HepG2 (cell line): Measurements from ENCODE around the gene KATNB1. TPM values are rescaled to one million over a fixed set of nuclear protein-coding genes. Genes with fewer than 3 reads are reported as not detected.

Experiments
- ATAC-seq: fragments of 200-7000 bp; cut with Tn5 transposase; 3 replicates; pipeline ENCODE4 v1.9.1; 2020; ENCODE audit warnings: mild to moderate bottlenecking, moderate library complexity
- BruUV-seq: library from RNA; stranded (reverse); fragments of 400-500 nt; replicated peaks from 2 replicates; lab custom pipeline; 2021; lab: Mats Ljungman, UMichigan
- CTCF ChIA-PET: fragments of 300-600 bp; formaldehyde crosslinking; extraction: SDS; loops from one replicate; lab custom pipeline; 2021; ENCODE audit warnings: low total read pairs, inconsistent platforms, low intra/inter-chr PET ratio; lab: Yijun Ruan, JAX
- POLR2A ChIA-PET: fragments of 350-600 bp; sonication (Branson Sonifier 250); formaldehyde crosslinking; loops from one replicate; lab custom pipeline; 2020; ENCODE audit warnings: antibody characterized with exemption, inconsistent platforms; lab: Yijun Ruan, JAX
- DNase-seq: peaks from one replicate; pipeline ENCODE4 v3.0.0-alpha.2; 2015; ENCODE audit warnings: low spot score
- FAIRE-seq: peaks from 3 replicates; lab custom pipeline; 2011; peaks lifted over from hg19 to GRCh38; lab: Jason Lieb, UNC
- H2AFZ ChIP-seq: one replicate; pipeline ENCODE4 v1.6.1; 2011; ENCODE audit warnings: low read length, inconsistent platforms
- H3K27ac ChIP-seq: fragments of 300-600 bp; 3 replicates; pipeline ENCODE4 v1.8.0; 2011; ENCODE audit warnings: mixed run types, mild to moderate bottlenecking, mixed read lengths, low read length, inconsistent platforms; ENCODE audit not compliant: insufficient read depth; ENCODE audit errors: extremely low read length
- H3K27me3 ChIP-seq, 2 experiments: fragments of 200-600 bp in 1 of 2; 2 replicates in 1 of 2; 3 replicates in 1 of 2; pipeline versions ENCODE4 v1.6.0 to v1.8.0; 2011; ENCODE audit warnings: low read length in 2 of 2, mild to moderate bottlenecking in 2 of 2, moderate library complexity in 2 of 2, inconsistent platforms in 1 of 2; ENCODE audit not compliant: insufficient read depth in 2 of 2, control insufficient read depth in 1 of 2
- H3K36me3 ChIP-seq, 2 experiments: fragments of 200-600 bp in 1 of 2; replicated peaks in 1 of 2; 2 replicates in 1 of 2; 3 replicates in 1 of 2; pipeline versions ENCODE4 v1.5.1 to v1.8.0; 2011; ENCODE audit warnings: low read length in 2 of 2, inconsistent platforms in 1 of 2; ENCODE audit not compliant: insufficient read depth in 2 of 2, control insufficient read depth in 1 of 2
- H3K4me1 ChIP-seq: 2 replicates; pipeline ENCODE4 v1.5.1; 2012; ENCODE audit warnings: low read length, inconsistent platforms; ENCODE audit not compliant: insufficient read depth
- H3K4me2 ChIP-seq: 2 replicates; pipeline ENCODE4 v1.6.0; 2011; ENCODE audit warnings: low read depth, low read length, inconsistent platforms
- H3K4me3 ChIP-seq, 3 experiments: fragments of 200-600 bp in 1 of 3; sonication (generic), shearing (Covaris generic) in 1 of 3; replicated peaks in 1 of 3; 2 replicates each; pipeline ENCODE4 v1.5.1; 2011 to 2016; ENCODE audit warnings: low read length in 3 of 3, inconsistent platforms in 2 of 3, low read depth in 2 of 3, mild to moderate bottlenecking in 2 of 3, control low read depth in 1 of 3, mixed read lengths in 1 of 3; ENCODE audit not compliant: insufficient read depth in 1 of 3
- H3K79me2 ChIP-seq: one replicate; pipeline ENCODE4 v1.6.1; 2011; ENCODE audit warnings: low read length, inconsistent platforms; ENCODE audit not compliant: insufficient read depth
- H3K9ac ChIP-seq: 2 replicates; pipeline ENCODE4 v1.6.0; 2011; ENCODE audit warnings: mild to moderate bottlenecking, low read depth, low read length, inconsistent platforms; ENCODE audit not compliant: insufficient read depth
- H3K9me3 ChIP-seq: 2 replicates; pipeline ENCODE4 v1.5.1; 2012; ENCODE audit warnings: mild to moderate bottlenecking, low read length
- H4K20me1 ChIP-seq: 2 replicates; pipeline ENCODE4 v1.6.0; 2011; ENCODE audit warnings: inconsistent platforms, mild to moderate bottlenecking, low read length, moderate library complexity; ENCODE audit not compliant: insufficient read depth
- ZC3H4 ChIP-seq: sonication (generic); formaldehyde crosslinking; IDR thresholded peaks from 2 replicates; pipeline ENCODE4 v1.4.0; 2020; ENCODE audit warnings: missing genetic modification reagents, borderline replicate concordance
- ZNF816 ChIP-seq: sonication (generic); formaldehyde crosslinking; IDR thresholded peaks from 2 replicates; pipeline ENCODE4 v1.8.0; 2022; ENCODE audit warnings: missing genetic modification reagents, mild to moderate bottlenecking, borderline replicate concordance
- WGBS: methylation state at CpG from one replicate; pipeline ENCODE4 v1.1.6; 2017; ENCODE audit warnings: low lambda C conversion rate; 5-methylcytosine and 5-hydroxymethylcytosine counted together
- in situ Hi-C: cut with HindIII; loops from 2 replicates; pipeline ENCODE4 v1.10.0; 2017; ENCODE audit warnings: low pct_unique_long_range_greater_than_20kb; ENCODE audit not compliant: extremely low pct_ligation_motif_present
- intact Hi-C: fragments of 100-400 bp; cut with micrococcal nuclease; formaldehyde crosslinking; loops from one replicate; pipeline ENCODE4 v1.10.0; 2022; ENCODE audit not compliant: unreplicated experiment
- polyA plus RNA-seq, 8 experiments: library from polyadenylated mRNA; depleted of rRNA in 3 of 8; stranded (reverse) in 7 of 8; unstranded in 1 of 8; fragments of >200 nt; fragmentation: Illumina TruSeq in 4 of 8; extraction: Trizol in 4 of 8; gene quantifications; 2 replicates each; pipeline versions ENCODE4 v1.2.1 to v1.2.3, GENCODE V29; 2011 to 2016; ENCODE audit warnings: low read depth in 4 of 8, missing spikeins in 1 of 8, mixed read lengths in 1 of 8; ENCODE audit not compliant: insufficient read depth in 1 of 8
- total RNA-seq, 5 experiments: library from RNA; depleted of rRNA; stranded (reverse); fragments of >200 nt; fragmentation: Illumina TruSeq; extraction: Trizol; gene quantifications; 2 replicates each; pipeline ENCODE4 v1.2.3, GENCODE V29; 2016; ENCODE audit warnings: low read depth in 1 of 5
- TF ChIP-seq, protein P1 (sequence below): sonication (generic); formaldehyde crosslinking; IDR thresholded peaks from 2 replicates; pipeline ENCODE4 v1.4.0; 2020; ENCODE audit warnings: mild to moderate bottlenecking, missing genetic modification reagents
- TF ChIP-seq, protein P2 (sequence below): sonication (generic); formaldehyde crosslinking; IDR thresholded peaks from 2 replicates; pipeline ENCODE4 v1.4.0; 2020; ENCODE audit warnings: mild to moderate bottlenecking, missing genetic modification reagents, borderline replicate concordance
- TF ChIP-seq, protein P3 (sequence below): IDR thresholded peaks from 2 replicates; pipeline ENCODE4 v1.6.1; 2016

The KATNB1 gene
- total and polyA plus RNA-seq, 2 of the 13 experiments (the other 11 are each of a cell fraction or from before 2014, with no cell fraction given), result 31.5 to 43.5 TPM

DNA sequence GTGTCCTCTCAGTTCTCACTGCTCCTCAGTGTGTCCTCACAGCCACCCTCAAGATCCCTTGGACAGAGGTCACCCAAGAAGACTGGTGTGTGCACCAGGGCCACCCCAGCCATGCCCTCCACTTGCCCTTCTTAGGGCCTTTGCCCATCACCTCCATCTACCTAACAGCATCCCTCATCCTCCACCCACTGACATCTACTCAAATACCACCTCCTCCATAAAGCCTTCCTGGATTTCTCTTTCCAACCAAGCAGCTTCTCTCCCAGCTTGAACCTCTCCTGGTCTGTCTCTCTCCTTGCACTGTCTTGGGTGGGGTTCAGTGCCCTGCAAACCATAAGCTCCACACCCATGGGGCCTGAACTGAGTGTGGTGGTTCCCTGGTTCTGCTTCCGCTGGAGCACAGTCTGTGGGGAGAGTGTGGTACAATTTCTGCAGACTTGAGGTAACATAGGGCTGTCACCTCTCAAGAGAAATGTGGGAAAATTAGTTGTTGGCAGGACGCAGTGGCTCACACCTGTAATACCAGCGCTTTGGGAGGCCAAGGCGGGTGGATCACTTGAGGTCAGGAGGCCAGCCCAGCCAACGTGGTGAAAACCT lies 14.4 kb downstream of the KATNB1 start:
- Histone ChIP-seq H3K9me3 (no peaks in the 10 kb centered on the region), H3K79me2 (no peaks in the 10 kb centered on the region), H2AFZ (no peak overlapping the region), H3K4me1 (no peaks in the 10 kb centered on the region), H3K36me3 (peaks cover 15 to 17% of the 10 kb centered on the region in 2 experiments; a peak in 3 of 5 replicates), H3K4me3 (no peak overlapping the region), H3K9ac (no peak overlapping the region), H4K20me1 (no peaks in the 10 kb centered on the region), H3K4me2 (no peak overlapping the region)
- in situ Hi-C loops, result no loop called here
- 89% methylated on average over 5 of the region's 5 CpGs for WGBS
- ChIA-PET CTCF (no interaction called here), POLR2A (no interaction called here)
- DNase-seq (no peak), ATAC-seq (no peak), FAIRE-seq (no peak)
- intact Hi-C loops, result no loop called here
- BruUV-seq, result no TSS peak
- TF ChIP-seq, protein P1, sequence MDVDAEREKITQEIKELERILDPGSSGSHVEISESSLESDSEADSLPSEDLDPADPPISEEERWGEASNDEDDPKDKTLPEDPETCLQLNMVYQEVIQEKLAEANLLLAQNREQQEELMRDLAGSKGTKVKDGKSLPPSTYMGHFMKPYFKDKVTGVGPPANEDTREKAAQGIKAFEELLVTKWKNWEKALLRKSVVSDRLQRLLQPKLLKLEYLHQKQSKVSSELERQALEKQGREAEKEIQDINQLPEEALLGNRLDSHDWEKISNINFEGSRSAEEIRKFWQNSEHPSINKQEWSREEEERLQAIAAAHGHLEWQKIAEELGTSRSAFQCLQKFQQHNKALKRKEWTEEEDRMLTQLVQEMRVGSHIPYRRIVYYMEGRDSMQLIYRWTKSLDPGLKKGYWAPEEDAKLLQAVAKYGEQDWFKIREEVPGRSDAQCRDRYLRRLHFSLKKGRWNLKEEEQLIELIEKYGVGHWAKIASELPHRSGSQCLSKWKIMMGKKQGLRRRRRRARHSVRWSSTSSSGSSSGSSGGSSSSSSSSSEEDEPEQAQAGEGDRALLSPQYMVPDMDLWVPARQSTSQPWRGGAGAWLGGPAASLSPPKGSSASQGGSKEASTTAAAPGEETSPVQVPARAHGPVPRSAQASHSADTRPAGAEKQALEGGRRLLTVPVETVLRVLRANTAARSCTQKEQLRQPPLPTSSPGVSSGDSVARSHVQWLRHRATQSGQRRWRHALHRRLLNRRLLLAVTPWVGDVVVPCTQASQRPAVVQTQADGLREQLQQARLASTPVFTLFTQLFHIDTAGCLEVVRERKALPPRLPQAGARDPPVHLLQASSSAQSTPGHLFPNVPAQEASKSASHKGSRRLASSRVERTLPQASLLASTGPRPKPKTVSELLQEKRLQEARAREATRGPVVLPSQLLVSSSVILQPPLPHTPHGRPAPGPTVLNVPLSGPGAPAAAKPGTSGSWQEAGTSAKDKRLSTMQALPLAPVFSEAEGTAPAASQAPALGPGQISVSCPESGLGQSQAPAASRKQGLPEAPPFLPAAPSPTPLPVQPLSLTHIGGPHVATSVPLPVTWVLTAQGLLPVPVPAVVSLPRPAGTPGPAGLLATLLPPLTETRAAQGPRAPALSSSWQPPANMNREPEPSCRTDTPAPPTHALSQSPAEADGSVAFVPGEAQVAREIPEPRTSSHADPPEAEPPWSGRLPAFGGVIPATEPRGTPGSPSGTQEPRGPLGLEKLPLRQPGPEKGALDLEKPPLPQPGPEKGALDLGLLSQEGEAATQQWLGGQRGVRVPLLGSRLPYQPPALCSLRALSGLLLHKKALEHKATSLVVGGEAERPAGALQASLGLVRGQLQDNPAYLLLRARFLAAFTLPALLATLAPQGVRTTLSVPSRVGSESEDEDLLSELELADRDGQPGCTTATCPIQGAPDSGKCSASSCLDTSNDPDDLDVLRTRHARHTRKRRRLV (CRISPR knock-in tag), result no peak
- TF ChIP-seq ZNF816 (CRISPR knock-in tag) (no peak), ZC3H4 (no peak)
- TF ChIP-seq, protein P2, sequence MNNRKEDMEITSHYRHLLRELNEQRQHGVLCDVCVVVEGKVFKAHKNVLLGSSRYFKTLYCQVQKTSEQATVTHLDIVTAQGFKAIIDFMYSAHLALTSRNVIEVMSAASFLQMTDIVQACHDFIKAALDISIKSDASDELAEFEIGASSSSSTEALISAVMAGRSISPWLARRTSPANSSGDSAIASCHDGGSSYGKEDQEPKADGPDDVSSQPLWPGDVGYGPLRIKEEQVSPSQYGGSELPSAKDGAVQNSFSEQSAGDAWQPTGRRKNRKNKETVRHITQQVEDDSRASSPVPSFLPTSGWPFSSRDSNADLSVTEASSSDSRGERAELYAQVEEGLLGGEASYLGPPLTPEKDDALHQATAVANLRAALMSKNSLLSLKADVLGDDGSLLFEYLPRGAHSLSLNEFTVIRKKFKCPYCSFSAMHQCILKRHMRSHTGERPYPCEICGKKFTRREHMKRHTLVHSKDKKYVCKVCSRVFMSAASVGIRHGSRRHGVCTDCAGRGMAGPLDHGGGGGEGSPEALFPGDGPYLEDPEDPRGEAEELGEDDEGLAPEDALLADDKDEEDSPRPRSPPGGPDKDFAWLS (CRISPR knock-in tag), result no peak
- TF ChIP-seq, protein P3, sequence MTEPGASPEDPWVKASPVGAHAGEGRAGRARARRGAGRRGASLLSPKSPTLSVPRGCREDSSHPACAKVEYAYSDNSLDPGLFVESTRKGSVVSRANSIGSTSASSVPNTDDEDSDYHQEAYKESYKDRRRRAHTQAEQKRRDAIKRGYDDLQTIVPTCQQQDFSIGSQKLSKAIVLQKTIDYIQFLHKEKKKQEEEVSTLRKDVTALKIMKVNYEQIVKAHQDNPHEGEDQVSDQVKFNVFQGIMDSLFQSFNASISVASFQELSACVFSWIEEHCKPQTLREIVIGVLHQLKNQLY, result no peak
- TF ChIP-seq, all 625 proteins: peak for 0
- H3K27ac ChIP-seq, result no peak overlapping the region
- no peaks in the 10 kb centered on the region for H3K27me3 ChIP-seq
